ENCODE measurements around the gene JAK2.
"Not testable (repeated sequence)": the region's sequence is repeated elsewhere in the genome, so short reads cannot be mapped to it uniquely, and the experiment has no call there.

Gene JAK2

DNA sequence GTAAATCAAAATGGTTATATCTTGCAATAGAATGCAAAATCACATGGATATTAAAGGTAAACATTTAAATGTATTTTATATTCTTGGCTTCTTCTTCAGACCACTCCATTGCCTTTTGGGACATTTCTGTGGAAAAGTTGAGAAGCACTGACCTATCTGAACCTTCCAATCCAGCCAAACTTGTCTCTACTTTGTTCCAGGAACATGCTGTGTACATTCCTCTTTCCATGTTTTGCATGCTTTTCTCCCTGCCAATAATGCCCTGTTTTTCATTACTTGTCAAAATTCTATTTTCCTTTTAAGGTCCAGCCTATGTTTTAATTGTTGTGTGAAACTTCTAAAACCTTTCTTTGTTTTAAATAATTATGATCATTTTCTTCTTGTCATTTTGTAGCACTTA, 28.3 kb downstream of the JAK2 start:
- H3K27me3 ChIP-seq (ENCODE audit: insufficient read depth, low read length): no peaks in the 10 kb centered on the region
- TF ChIP-seq CTCF (IDR thresholded peaks at IDR 0.05; ENCODE audit: low read length) (no peak), EZH2 (IDR thresholded peaks at IDR 0.05; ENCODE audit: borderline replicate concordance, low read length) (no peak)
- no peaks in the 10 kb centered on the region; the same call in 1 of the 2 replicates for H3K9me3 ChIP-seq (ENCODE audit: low read length)
- 0 out of 2 replicates have a peak, but pooled peaks cover 6% of the 10 kb centered on the region for H3F3A ChIP-seq (ENCODE audit: insufficient read depth, low read length)
- H3K9ac ChIP-seq (ENCODE audit: low read length): no peak overlapping the region
- no peaks in the 10 kb centered on the region for H4K20me1 ChIP-seq (ENCODE audit: insufficient read depth, low read length)
- H3K4me1 ChIP-seq (ENCODE audit: insufficient read depth, low read length, severe bottlenecking): no peaks in the 10 kb centered on the region
- no peaks in the 10 kb centered on the region for H3K36me3 ChIP-seq (ENCODE audit: insufficient read depth, low read length)
- no peak overlapping the region for H2AFZ ChIP-seq (ENCODE audit: low read length)
- H3K9me2 ChIP-seq (ENCODE audit: low read depth, low read length): no peaks in the 10 kb centered on the region
- H3K4me3 ChIP-seq (ENCODE audit: low read depth, low read length, poor library complexity, severe bottlenecking): no peak overlapping the region
- H3K79me2 ChIP-seq (ENCODE audit: insufficient read depth, low read length): no peaks in the 10 kb centered on the region
- no peak overlapping the region for H3K4me2 ChIP-seq (ENCODE audit: low read length)
- H3K27ac ChIP-seq (ENCODE audit: low read depth, low read length, poor library complexity, severe bottlenecking): no peak overlapping the region

- Histone ChIP-seq H2AFZ (ENCODE audit: low read length) (no peak overlapping the region), H3K4me1 (ENCODE audit: insufficient read depth, low read length, severe bottlenecking) (no peaks in the 10 kb centered on the region), H3K79me2 (ENCODE audit: insufficient read depth, low read length) (no peaks in the 10 kb centered on the region), H3K4me3 (ENCODE audit: low read depth, low read length, poor library complexity, severe bottlenecking) (no peak overlapping the region), H4K20me1 (ENCODE audit: insufficient read depth, low read length) (no peaks in the 10 kb centered on the region), H3K27ac (ENCODE audit: low read depth, low read length, poor library complexity, severe bottlenecking) (no peak overlapping the region), H3K9ac (ENCODE audit: low read length) (no peak overlapping the region), H3K36me3 (ENCODE audit: insufficient read depth, low read length) (no peaks in the 10 kb centered on the region), H3K9me2 (ENCODE audit: low read depth, low read length) (no peaks in the 10 kb centered on the region), H3K9me3 (ENCODE audit: low read length) (peaks cover 10% of the 10 kb centered on the region; the same call in 1 of the 2 replicates), H3F3A (ENCODE audit: insufficient read depth, low read length) (0 out of 2 replicates have a peak, but pooled peaks cover 6% of the 10 kb centered on the region), H3K4me2 (ENCODE audit: low read length) (no peak overlapping the region), H3K27me3 (ENCODE audit: insufficient read depth, low read length) (no peaks in the 10 kb centered on the region)
- TF ChIP-seq EZH2 (IDR thresholded peaks at IDR 0.05; ENCODE audit: borderline replicate concordance, low read length): no peak
- TF ChIP-seq CTCF (IDR thresholded peaks at IDR 0.05; ENCODE audit: low read length): no peak
Observed at GRCh38 chr9:5015934-5016333, 30.9 kb downstream of the JAK2 start.

- H3K27ac ChIP-seq (ENCODE audit: low read depth, low read length, poor library complexity, severe bottlenecking): no peak overlapping the region
- no peaks in the 10 kb centered on the region for H3K9me2 ChIP-seq (ENCODE audit: low read depth, low read length)
- no peak for TF ChIP-seq EZH2 (IDR thresholded peaks at IDR 0.05; ENCODE audit: borderline replicate concordance, low read length)
- no peak for TF ChIP-seq CTCF (IDR thresholded peaks at IDR 0.05; ENCODE audit: low read length)
- H3K9me3 ChIP-seq (ENCODE audit: low read length): peaks cover 8% of the 10 kb centered on the region; the same call in 1 of the 2 replicates
- no peak overlapping the region for H3K4me2 ChIP-seq (ENCODE audit: low read length)
- H3K27me3 ChIP-seq (ENCODE audit: insufficient read depth, low read length): no peaks in the 10 kb centered on the region
- no peak overlapping the region for H2AFZ ChIP-seq (ENCODE audit: low read length)
- H3K9ac ChIP-seq (ENCODE audit: low read length): no peak overlapping the region
- H3K4me3 ChIP-seq (ENCODE audit: low read depth, low read length, poor library complexity, severe bottlenecking): no peak overlapping the region
- no peaks in the 10 kb centered on the region for H3K79me2 ChIP-seq (ENCODE audit: insufficient read depth, low read length)
- H3K4me1 ChIP-seq (ENCODE audit: insufficient read depth, low read length, severe bottlenecking): no peaks in the 10 kb centered on the region
- H4K20me1 ChIP-seq (ENCODE audit: insufficient read depth, low read length): no peaks in the 10 kb centered on the region
- no peaks in the 10 kb centered on the region for H3F3A ChIP-seq (ENCODE audit: insufficient read depth, low read length)
- H3K36me3 ChIP-seq (ENCODE audit: insufficient read depth, low read length): peaks cover 6% of the 10 kb centered on the region; the same call in 1 of the 2 replicates
Observed at GRCh38 chr9:5025416-5025815, 40.3 kb downstream of the JAK2 start.

DNA sequence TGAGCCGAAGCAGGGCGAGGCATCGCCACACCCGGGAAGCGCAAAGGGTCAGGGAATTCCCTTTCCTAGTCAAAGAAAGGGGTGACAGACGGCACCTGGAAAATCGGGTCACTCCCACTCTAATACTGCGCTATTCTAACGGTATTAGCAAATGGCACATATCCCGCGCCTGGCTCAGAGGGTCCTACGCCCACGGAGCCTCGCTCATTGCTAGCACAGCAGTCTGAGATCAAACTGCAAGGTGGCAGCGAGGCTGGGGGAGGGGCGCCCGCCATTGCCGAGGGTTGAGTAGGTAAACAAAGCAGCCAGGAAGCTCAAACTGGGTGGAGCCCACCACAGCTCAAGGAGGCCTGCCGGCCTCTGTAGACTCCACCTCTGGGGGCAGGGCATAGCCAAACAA, 46.9 kb downstream of the JAK2 start:
- H3K9me2 ChIP-seq (ENCODE audit: low read depth, low read length); H3K27ac ChIP-seq (ENCODE audit: low read depth, low read length, poor library complexity, severe bottlenecking); H3F3A ChIP-seq (ENCODE audit: insufficient read depth, low read length); H3K9me3 ChIP-seq (ENCODE audit: low read length); H2AFZ ChIP-seq (ENCODE audit: low read length); H4K20me1 ChIP-seq (ENCODE audit: insufficient read depth, low read length); H3K79me2 ChIP-seq (ENCODE audit: insufficient read depth, low read length); H3K27me3 ChIP-seq (ENCODE audit: insufficient read depth, low read length); H3K36me3 ChIP-seq (ENCODE audit: insufficient read depth, low read length); H3K4me2 ChIP-seq (ENCODE audit: low read length); H3K9ac ChIP-seq (ENCODE audit: low read length); H3K4me3 ChIP-seq (ENCODE audit: low read depth, low read length, poor library complexity, severe bottlenecking); H3K4me1 ChIP-seq (ENCODE audit: insufficient read depth, low read length, severe bottlenecking): not testable (repeated sequence)

Data from OCI-LY1 (cell line).